NCI-H1105 (cell line): ENCODE data around the gene PPM1L.
"Not testable (repeated sequence)": the region's sequence is repeated elsewhere in the genome, so short reads cannot be mapped to it uniquely, and the experiment has no call there.

Experiments
- DNase-seq: peaks from one replicate; lab custom pipeline; 2025; lab: John Stamatoyannopoulos, UW

The PPM1L gene

GRCh38 chr3:160987982-160988964 lies 232.2 kb downstream of the PPM1L start:
- DNase-seq, result no peak

GRCh38 chr3:160990446-160990845 lies 234.4 kb downstream of the PPM1L start:
- DNase-seq, result no peak

- DNase-seq, result no peak
Observed at GRCh38 chr3:160992712-160993111, 236.7 kb downstream of the PPM1L start.

GRCh38 chr3:160996811-160997210 lies 240.8 kb downstream of the PPM1L start:
- DNase-seq, result no peak

- DNase-seq, result no peak
Observed at GRCh38 chr3:160998581-160998980, 242.6 kb downstream of the PPM1L start.

GRCh38 chr3:160999274-160999673 lies 243.2 kb downstream of the PPM1L start:
- no peak for DNase-seq

- DNase-seq, result no peak
Observed at GRCh38 chr3:161008086-161008485, 252.1 kb downstream of the PPM1L start.

- not testable (repeated sequence) for DNase-seq
Observed at GRCh38 chr3:161010151-161010550, 254.1 kb downstream of the PPM1L start.

- DNase-seq, result no peak
Observed at GRCh38 chr3:161014843-161015749, 259.1 kb downstream of the PPM1L start.

GRCh38 chr3:161016417-161017313 lies 260.6 kb downstream of the PPM1L start:
- no peak for DNase-seq

GRCh38 chr3:161017971-161018370 lies 261.9 kb downstream of the PPM1L start:
- DNase-seq, result no peak

GRCh38 chr3:161020256-161020655 lies 264.2 kb downstream of the PPM1L start:
- no peak for DNase-seq

GRCh38 chr3:161025911-161026310 lies 269.9 kb downstream of the PPM1L start:
- no peak for DNase-seq

GRCh38 chr3:161026612-161027510 lies 270.8 kb downstream of the PPM1L start:
- no peak for DNase-seq

- DNase-seq, result no peak
Observed at GRCh38 chr3:161028555-161029153, 272.6 kb downstream of the PPM1L start.

- no peak for DNase-seq
Observed at GRCh38 chr3:161031134-161031533, 275.1 kb downstream of the PPM1L start.

- not testable (repeated sequence) for DNase-seq
Observed at GRCh38 chr3:161034913-161035550, 279.0 kb downstream of the PPM1L start.

- no peak for DNase-seq
Observed at GRCh38 chr3:161035711-161036110, 279.7 kb downstream of the PPM1L start.

GRCh38 chr3:161038725-161039124 lies 282.7 kb downstream of the PPM1L start:
- no peak for DNase-seq
